Measurements from ENCODE around the gene SLX4IP.

The SLX4IP gene

DNA sequence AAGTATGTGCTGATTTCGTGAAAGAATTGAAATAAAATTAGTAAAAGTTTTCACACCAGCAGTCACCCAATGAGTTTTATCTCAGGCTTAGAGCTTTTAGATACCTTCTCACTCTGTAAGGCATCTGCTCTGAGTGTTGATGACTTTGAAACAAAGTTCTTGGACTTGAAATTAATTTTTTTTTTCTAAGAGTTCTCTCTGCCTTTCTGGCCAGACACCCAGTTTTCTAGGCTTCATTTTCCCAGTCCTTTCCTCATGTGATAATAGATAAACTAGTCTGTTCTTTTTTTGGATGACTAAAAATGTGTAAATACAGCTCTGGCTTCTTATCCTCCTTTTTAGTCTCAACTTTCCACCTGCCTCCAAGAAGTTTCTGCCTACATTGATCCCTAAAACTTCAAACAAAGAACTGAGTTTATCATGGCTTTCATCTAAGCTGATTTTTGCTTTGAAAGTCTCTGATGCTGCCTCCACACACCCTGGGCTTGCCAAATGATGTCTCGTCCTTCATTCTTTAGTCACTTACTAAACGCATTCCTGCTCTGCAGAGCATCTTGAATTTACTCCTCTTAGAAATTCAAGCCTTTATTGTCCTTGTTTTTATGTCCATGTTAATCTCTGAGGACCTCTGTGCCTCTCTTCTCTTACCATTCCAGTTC lies 32.7 kb downstream of the SLX4IP start:
- DNase-seq: no peak

- no peak for DNase-seq
Observed at GRCh38 chr20:10468340-10468845, 33.3 kb downstream of the SLX4IP start.

DNA sequence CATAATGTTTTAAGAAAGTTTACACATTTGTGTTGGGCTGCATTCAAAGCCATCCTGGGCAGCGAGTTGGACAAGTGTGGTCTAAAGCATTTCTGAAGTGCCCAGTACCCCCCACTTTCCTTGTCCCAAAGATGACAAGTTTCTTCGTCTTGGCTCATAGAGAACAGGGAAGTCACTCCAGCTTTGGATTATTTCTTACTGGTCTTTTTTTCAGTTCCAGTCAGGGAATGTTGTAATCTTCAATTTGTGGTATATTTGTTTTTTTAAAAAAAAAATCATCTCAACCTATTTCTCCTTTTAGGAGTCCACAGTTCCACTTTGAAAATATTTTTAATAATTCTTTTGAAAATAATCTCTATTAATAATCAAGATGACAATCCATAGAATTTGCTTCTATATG lies 34.0 kb downstream of the SLX4IP start:
- DNase-seq: peak; percentile 71

GRCh38 chr20:10469599-10469998 lies 34.5 kb downstream of the SLX4IP start:
- peak; percentile 81 for DNase-seq

DNA sequence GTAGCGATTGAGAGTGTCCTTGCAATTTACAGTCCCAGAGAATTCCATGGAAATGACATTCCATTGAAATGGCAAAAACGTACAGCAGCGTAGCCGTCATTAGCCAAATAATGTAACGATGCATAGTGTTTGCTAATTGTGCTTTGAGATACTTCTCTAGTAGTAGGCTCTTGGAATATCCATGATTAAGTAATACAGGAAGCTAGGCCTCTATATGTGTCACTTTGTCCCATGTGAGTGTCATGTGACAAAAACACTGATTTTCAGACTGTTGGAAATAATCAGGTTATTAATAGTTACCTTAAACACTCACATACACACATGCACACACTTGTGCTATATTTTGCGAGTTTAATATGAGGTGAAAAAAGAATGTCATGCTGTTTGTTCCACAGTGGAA lies 35.2 kb downstream of the SLX4IP start:
- peak; percentile 89 for DNase-seq

DNA sequence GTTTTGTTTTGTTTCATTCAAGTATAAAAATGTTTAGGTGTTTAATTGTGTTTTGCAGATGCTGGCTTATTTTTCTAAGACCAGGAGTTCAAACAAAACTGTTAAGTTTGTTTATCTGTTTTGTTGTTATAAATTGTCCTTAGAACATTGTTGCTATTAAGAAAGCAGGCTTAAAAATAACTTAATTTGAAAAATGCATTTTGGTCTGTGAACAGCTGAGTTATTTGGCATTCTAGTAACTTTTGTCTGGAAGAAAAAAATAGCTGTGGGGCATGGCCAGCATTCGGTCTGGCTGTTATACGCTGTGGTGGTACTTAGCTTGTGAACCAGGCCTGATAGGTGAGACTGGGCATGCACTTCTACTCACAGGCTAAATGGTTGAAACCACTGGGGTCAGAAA lies 37.8 kb downstream of the SLX4IP start:
- DNase-seq: no peak

GRCh38 chr20:10474606-10475184 lies 39.6 kb downstream of the SLX4IP start:
- peak; percentile 52 for DNase-seq

DNA sequence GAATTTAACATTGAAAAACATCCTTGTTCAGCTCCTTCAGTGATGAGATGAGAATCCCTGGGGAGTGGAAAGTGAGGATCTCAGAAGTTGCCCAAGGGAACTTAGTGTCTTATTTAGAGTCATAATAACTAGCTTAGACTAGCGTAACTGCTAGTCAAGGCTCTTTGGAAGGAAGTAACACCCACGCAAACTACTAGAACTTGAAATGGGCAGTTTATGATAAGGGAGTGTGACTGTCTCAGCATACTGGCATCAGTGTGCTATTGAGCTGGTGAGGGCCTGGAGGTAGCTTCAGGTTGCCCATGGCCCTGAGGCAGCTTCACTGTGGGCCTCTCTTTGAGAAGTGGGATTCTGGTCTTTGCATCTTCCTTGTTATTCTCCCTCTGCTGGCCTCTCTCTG lies 40.1 kb downstream of the SLX4IP start:
- DNase-seq: peak; percentile 83

DNA sequence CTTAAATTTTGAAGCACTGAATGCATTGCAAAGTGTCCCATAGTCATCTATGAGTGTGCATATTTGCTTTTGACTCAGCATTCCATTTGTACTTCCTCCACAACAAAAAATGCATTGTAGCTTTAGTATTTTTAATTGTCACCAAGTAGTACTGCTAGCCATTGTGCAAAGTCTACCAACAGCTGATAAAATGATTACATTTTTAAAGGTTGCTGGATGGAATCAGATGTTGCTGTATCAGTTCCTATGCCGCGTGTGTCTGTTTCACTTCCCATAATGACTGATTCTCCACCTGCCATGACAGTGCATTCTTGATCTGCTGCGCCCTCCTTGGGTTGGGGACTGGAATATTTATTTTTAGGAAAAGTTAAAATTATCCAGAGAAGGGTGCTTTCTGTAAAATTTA lies 41.2 kb downstream of the SLX4IP start:
- DNase-seq: peak; percentile 92

DNA sequence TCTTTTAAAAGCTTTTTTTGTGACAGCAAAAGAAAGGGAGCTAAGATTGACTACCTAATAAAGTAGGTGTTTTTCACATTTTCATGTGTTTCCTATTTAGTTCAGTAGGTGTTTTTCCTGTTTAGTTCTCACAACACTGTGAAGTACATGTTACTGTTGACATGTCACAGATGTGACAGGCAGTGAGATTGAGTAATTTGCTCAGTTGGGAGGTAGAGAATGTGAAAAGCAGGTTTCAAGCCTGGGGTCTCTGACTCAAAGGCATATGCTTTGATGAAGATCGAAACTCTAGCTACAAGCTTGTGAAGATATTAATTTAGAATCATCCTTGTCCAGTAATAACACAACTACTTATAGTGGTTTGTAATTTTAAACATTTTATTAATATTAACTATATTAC lies 43.1 kb downstream of the SLX4IP start:
- DNase-seq: no peak

DNA sequence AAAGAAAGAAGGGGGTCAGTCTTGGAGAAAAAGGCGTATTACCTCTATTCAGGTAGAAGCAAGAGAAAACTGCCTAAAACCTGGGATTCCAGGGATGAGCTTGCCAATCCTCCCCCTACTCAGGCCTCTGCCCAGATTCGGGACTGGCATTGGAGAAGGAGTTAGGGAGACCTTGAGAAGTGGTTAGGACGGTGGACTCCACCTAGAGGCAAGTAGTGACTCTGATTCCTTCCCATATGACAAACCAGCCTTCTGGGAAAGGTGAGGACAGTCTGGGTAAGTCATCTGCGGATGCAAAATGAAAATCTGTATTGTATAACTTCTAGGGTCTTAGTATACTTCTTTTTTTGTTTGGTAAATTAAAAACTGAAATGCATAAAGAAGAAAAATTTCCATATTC lies 43.8 kb downstream of the SLX4IP start:
- no peak for DNase-seq

DNA sequence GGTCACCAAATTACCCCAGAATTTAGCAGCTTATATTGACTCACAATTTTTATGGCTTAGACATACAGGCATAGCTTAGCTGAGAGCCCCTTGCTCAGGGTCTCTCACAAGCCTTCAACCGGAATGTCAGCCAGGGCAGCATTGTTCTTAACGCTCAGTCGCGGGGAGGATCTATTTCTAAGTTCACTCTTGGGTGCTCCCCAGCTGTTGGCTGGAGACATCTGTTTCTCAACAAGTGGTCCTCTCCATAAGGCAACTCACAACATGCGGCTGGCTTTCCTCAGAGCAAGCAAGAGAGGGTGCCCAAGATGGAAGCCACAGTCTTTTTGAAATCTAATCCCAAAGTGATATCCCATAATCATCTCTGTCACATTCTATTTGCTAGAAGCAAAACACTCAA lies 46.6 kb downstream of the SLX4IP start:
- DNase-seq: no peak

DNA sequence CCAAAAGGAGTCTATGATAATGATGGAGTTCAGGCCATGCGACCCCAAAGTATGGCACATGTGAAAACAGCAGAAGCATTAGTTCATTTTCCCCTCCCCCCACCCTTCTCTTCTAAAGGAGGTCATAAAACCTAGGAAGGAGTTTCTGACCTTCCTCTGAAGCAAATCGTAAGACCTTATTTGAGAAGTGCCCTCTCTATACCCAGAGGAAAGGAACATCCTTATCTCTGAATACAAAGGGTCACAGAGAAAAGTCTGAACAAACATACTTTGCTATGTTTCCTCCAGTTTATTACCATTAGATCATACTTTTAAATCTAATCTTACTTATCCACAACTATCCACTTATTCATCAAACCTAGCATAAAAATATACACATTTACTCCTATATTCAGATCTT lies 48.6 kb downstream of the SLX4IP start:
- DNase-seq: no peak

DNA sequence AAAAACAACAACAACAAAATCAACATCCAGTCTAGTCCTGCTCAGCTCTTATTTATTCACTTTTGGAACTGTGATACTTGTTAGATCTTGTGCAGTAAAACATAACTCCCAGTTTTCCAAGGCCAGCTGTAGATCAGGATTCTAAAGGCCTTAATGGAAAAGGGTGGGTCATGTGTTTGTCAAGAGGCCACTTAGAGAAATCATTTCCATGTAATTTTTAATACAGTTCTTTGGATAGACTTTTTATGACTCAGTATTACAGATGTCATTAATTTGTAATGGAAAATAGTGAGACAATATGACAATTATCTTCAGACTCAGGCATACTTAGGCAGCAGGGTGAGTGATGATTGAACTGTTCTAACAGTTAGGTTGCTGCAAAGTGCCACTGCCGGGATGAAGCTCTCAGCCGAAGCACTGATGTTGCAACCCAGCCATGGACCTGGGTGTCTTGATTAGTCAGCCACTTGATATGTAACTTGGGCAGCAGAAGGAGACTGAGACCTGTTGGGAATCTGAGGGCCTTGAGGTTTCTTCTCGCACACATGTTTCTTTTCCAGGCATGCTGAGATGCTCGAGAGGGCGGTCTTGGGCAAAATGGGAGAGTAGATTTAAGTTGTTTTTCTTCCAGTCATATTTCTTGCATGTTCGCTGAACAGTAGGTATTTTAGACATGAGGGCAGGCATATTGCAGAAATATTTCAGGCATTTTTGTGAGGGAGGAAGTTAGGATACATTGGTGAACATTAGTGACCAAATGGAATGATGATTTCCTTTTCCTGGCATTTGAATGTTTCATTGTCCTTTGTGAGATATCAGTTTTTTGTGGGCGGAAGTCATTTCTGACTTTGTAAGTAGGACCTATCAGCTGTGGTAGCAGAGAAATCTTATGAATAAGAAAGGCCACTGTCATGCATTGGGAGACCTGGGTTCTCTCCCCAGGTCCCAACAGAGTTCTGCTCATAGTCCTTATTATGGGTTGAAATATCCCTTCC lies 52.3 kb downstream of the SLX4IP start:
- DNase-seq: peak; percentile 81

DNA sequence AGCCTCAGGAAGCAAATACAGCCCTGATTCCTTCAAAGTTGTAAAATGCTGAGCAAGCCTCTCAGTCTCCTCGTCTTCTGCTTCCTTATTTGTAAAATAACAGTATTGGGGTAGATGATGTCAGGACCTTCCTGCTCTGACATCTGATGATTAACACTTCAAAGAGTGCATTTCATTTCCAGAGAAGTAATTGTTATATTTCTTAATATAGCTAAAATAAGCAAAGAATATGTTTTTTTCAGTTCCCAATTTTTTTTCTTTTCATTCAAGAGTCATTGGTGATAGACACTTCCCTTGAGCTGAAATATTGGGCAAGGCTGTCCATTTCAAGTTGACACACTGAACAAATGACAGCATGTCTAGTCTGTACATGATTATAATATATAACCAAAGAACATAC lies 53.4 kb downstream of the SLX4IP start:
- DNase-seq: peak; percentile 99

- DNase-seq: no peak
Observed at GRCh38 chr20:10489853-10490252, 54.7 kb downstream of the SLX4IP start.

GRCh38 chr20:10490257-10490656 lies 55.2 kb downstream of the SLX4IP start:
- DNase-seq: peak; percentile 62

GRCh38 chr20:10490706-10491105 lies 55.6 kb downstream of the SLX4IP start:
- peak; percentile 94 for DNase-seq

GRCh38 chr20:10492065-10492464 lies 57.0 kb downstream of the SLX4IP start:
- DNase-seq: peak; percentile 94

DNA sequence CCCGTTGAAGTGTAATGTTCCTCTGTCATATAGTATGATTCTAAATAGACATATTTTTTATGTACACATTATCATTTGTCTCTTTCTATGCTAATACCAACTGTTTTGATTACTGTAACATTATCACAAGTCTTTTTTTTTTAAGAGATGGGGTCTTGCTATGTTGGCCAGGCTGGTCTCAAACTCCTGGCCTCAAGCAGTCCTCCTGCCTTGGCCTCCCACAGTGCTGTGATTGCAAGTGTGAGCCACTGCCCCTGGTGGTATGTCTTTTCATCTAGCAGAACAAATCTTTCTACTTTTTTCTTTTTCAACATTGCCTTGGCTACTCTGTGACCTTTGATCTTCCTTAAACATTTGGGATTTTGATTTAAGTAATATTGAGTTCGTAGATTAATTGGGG lies 57.7 kb downstream of the SLX4IP start:
- no peak for DNase-seq

DNA sequence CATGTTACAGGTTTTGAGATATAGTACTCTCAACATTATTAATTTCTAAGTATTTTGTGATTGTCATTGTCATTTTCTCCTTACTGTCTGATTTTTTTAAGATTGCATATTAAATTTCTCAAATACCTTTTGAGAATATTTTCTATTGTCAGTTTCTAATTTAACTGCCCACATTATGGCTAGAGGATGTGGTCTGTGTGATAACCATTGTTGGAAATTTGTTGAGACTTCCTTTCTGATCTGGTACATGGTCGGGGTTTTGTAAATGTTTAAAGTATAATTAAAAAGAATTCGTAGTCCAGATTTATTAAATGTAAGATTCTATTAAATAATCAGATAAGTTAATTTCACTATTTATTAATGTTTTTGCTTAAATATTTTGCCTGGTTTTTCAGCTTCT lies 60.1 kb downstream of the SLX4IP start:
- no peak for DNase-seq

DNA sequence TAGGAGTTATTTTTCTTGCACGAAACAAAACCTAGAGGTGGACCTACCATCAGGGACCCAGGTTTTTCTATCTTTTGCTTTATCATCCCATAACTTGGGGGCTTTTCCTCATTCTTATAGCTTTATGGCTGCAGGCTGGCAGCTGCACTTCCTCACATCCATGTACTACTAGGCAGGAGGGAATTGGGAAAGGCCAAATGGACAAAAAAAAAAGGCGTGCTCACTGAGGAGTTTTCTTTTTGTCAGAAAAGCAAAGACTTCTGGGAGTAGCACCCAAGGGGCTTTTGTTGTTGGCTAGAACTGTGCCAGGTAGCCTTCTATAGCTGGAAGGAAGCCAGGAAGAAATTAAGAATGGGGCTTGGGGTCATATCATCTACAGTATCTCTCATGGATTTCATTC lies 61.4 kb downstream of the SLX4IP start:
- no peak for DNase-seq

GRCh38 chr20:10497283-10497682 lies 62.2 kb downstream of the SLX4IP start:
- DNase-seq: no peak

GRCh38 chr20:10497791-10498190 lies 62.7 kb downstream of the SLX4IP start:
- no peak for DNase-seq
